ENCODE measurements around the gene TMEM51.

GRCh38 chr1:15207031-15207828 is 53.7 kb downstream of the TMEM51 start:
- TF ChIP-seq CTCF (conservative IDR thresholded peaks at IDR 0.05; ENCODE audit: low read depth, low read length) (no peak), EZH2 (IDR thresholded peaks at IDR 0.05; ENCODE audit: borderline replicate concordance, low read depth, low read length, poor library complexity, severe bottlenecking) (no peak)
